GM18870 (cell line): ENCODE data around the gene MEPE.

Source experiments
- ATAC-seq: cut with Tn5 transposase; IDR thresholded peaks from one replicate; pipeline ENCODE4 v1.9.1; 2021; ENCODE audit warnings: moderate library complexity; ENCODE audit not compliant: unreplicated experiment

The MEPE gene

GRCh38 chr4:87839592-87839946 is 6.8 kb downstream of the MEPE start:
- no peak for ATAC-seq

- ATAC-seq, result no peak
These were observed 7.4 kb downstream of the MEPE start for GRCh38 chr4:87840149-87840548.

GRCh38 chr4:87843936-87844335 is 11.2 kb downstream of the MEPE start:
- ATAC-seq, result no peak

- no peak for ATAC-seq
These were observed 11.7 kb downstream of the MEPE start for GRCh38 chr4:87844452-87844851.

GRCh38 chr4:87846226-87846625 is 13.5 kb downstream of the MEPE start:
- no peak for ATAC-seq

- peak; percentile 78 for ATAC-seq
These were observed 16.0 kb downstream of the MEPE start for GRCh38 chr4:87848622-87849351.

GRCh38 chr4:87849612-87850011 is 16.8 kb downstream of the MEPE start:
- ATAC-seq, result no peak

GRCh38 chr4:87851332-87851731 is 18.6 kb downstream of the MEPE start:
- ATAC-seq, result no peak

GRCh38 chr4:87851953-87852352 is 19.2 kb downstream of the MEPE start:
- no peak for ATAC-seq

- ATAC-seq, result no peak
These were observed 20.3 kb downstream of the MEPE start for GRCh38 chr4:87853108-87853507.

- no peak for ATAC-seq
These were observed 21.1 kb downstream of the MEPE start for GRCh38 chr4:87853891-87854290.

- no peak for ATAC-seq
These were observed 22.8 kb downstream of the MEPE start for GRCh38 chr4:87855559-87855958.

- ATAC-seq, result no peak
These were observed 24.0 kb downstream of the MEPE start for GRCh38 chr4:87856816-87857215.

- no peak for ATAC-seq
These were observed 25.0 kb downstream of the MEPE start for GRCh38 chr4:87857789-87858188.

GRCh38 chr4:87862236-87862635 is 29.5 kb downstream of the MEPE start:
- ATAC-seq, result no peak

- ATAC-seq, result no peak
These were observed 30.7 kb downstream of the MEPE start for GRCh38 chr4:87863486-87863885.

GRCh38 chr4:87864321-87864720 is 31.6 kb downstream of the MEPE start:
- no peak for ATAC-seq

GRCh38 chr4:87865288-87865687 is 32.5 kb downstream of the MEPE start:
- ATAC-seq, result no peak

GRCh38 chr4:87865960-87866598 is 33.3 kb downstream of the MEPE start:
- no peak for ATAC-seq

GRCh38 chr4:87868522-87868921 is 35.8 kb downstream of the MEPE start:
- no peak for ATAC-seq

- ATAC-seq, result no peak
These were observed 39.3 kb downstream of the MEPE start for GRCh38 chr4:87872028-87872427.

GRCh38 chr4:87875191-87875590 is 42.4 kb downstream of the MEPE start:
- no peak for ATAC-seq

- no peak for ATAC-seq
These were observed 47.3 kb downstream of the MEPE start for GRCh38 chr4:87880106-87880505.
